Measurements from ENCODE around the gene SLC16A12. TPM values are rescaled to one million over a fixed set of nuclear protein-coding genes. Genes with fewer than 3 reads are reported as not detected.

The SLC16A12 gene
- total and polyA plus RNA-seq, 2 donors (not counting 3 experiments of a cell fraction or from before 2014, with no cell fraction given): not detected

- dilution Hi-C loops (cut with MboI; ENCODE audit: extremely low pct_ligation_motif_present, low sequenced_read_pairs): no loop called here
- no peak overlapping the region for H2AFZ ChIP-seq (ENCODE audit: low read depth, low read length)
Measured at GRCh38 chr10:89475591-89475998, 59.8 kb downstream of the SLC16A12 start.

More at GRCh38 chr10:89475591-89475998, 59.8 kb downstream of the SLC16A12 start:
- H3K79me2 ChIP-seq (ENCODE audit: control insufficient read depth, insufficient read depth, low read length): no peaks in the 10 kb centered on the region
- H3K9me3 ChIP-seq (replicated peaks; ENCODE audit: control insufficient read depth, insufficient read depth, low read length): no peaks in the 10 kb centered on the region
- H3K36me3 ChIP-seq (ENCODE audit: control insufficient read depth in 2 of 2, extremely low read depth in 1 of 2, insufficient read depth in 2 of 2, low read length in 2 of 2): no peaks in the 10 kb centered on the region
- no TSS peak for BruUV-seq (replicated peaks)
- DNase-seq (ENCODE audit: low read depth, low spot score) (no peak), FAIRE-seq (no peak)
- ChIA-PET POLR2A (no interaction called here), CTCF (no interaction called here)
- no peaks in the 10 kb centered on the region for H3K27me3 ChIP-seq (ENCODE audit: control insufficient read depth in 2 of 2, insufficient read depth in 2 of 2, low read length in 2 of 2)
- no peak overlapping the region for H3K4me2 ChIP-seq (ENCODE audit: insufficient read depth, low read length)
- no peak overlapping the region for H3K9ac ChIP-seq (replicated peaks; ENCODE audit: extremely low read depth, insufficient read depth, low read length)
- no peaks in the 10 kb centered on the region for H4K20me1 ChIP-seq (replicated peaks; ENCODE audit: control insufficient read depth, extremely low read depth, insufficient read depth, low read length)
- H3K4me1 ChIP-seq (ENCODE audit: control insufficient read depth, extremely low read depth, insufficient read depth, low read length): no peaks in the 10 kb centered on the region
- H3K9me1 ChIP-seq (replicated peaks; ENCODE audit: control insufficient read depth, extremely low read depth, insufficient read depth, low read length): peaks cover 3% of the 10 kb centered on the region
- TF ChIP-seq CTCF (IDR thresholded peaks at IDR 0.05; ENCODE audit: extremely low read depth in 1 of 2, insufficient read depth in 1 of 2, low read depth in 1 of 2, low read length in 2 of 2): no peak
- TF ChIP-seq GATA2 (IDR thresholded peaks at IDR 0.05; ENCODE audit: insufficient read depth, insufficient read length, low read depth, low read length): no peak
- TF ChIP-seq MAX (IDR thresholded peaks at IDR 0.05; ENCODE audit: insufficient read depth, insufficient read length): no peak
- no peak for TF ChIP-seq MYC (IDR thresholded peaks at IDR 0.05; ENCODE audit: low read depth, low read length)
- TF ChIP-seq FOS (IDR thresholded peaks at IDR 0.05; ENCODE audit: borderline replicate concordance, insufficient read depth, low read length): no peak
- no peak for TF ChIP-seq POLR2AphosphoS5 (IDR thresholded peaks at IDR 0.05; ENCODE audit: insufficient read depth, low read depth, low read length)
- no peak for TF ChIP-seq EZH2 (IDR thresholded peaks at IDR 0.05; ENCODE audit: borderline replicate concordance, low read depth, low read length, severe bottlenecking)
- no peak for TF ChIP-seq JUN (IDR thresholded peaks at IDR 0.05; ENCODE audit: borderline replicate concordance, insufficient read depth, insufficient read length, low read depth)
- TF ChIP-seq POLR2A (IDR thresholded peaks at IDR 0.05; ENCODE audit: low read depth, low read length): no peak
- intact Hi-C loops (cut with micrococcal nuclease): no loop called here
- no peak overlapping the region for H3K4me3 ChIP-seq (replicated peaks in 1 of 3; ENCODE audit: insufficient read depth in 1 of 3, low read depth in 1 of 3, low read length in 3 of 3)
- H3K27ac ChIP-seq (ENCODE audit: insufficient read depth, low read depth, low read length): no peak overlapping the region

Measured in endothelial cell of umbilical vein (primary cell).